BE2C (cell line): ENCODE results near the gene ELMOD1.
A peak's percentile ranks its signal among the peaks of the same experiment; 100 is the strongest.
"Not testable (repeated sequence)": the region's sequence is repeated elsewhere in the genome, so short reads cannot be mapped to it uniquely, and the experiment has no call there.

Experiments used
- DNase-seq: peaks from one replicate; pipeline ENCODE4 v3.0.0-alpha.2; 2020
- H3K27me3 ChIP-seq: fragments of 250-450 bp; sonication (Bioruptor Pico); 2 replicates; pipeline ENCODE4 v1.5.1; 2020; ENCODE audit warnings: mild to moderate bottlenecking
- H3K36me3 ChIP-seq: fragments of 250-450 bp; sonication (Bioruptor Pico); 2 replicates; pipeline ENCODE4 v1.5.1; 2020; ENCODE audit warnings: mild to moderate bottlenecking
- H3K4me1 ChIP-seq: fragments of 250-450 bp; sonication (Bioruptor Pico); 2 replicates; pipeline ENCODE4 v1.5.1; 2020
- H3K4me3 ChIP-seq: 2 replicates; pipeline ENCODE4 v1.5.1; 2011; ENCODE audit warnings: low read depth, low read length
- H3K9me3 ChIP-seq: fragments of 250-450 bp; sonication (Bioruptor Pico); 2 replicates; pipeline ENCODE4 v1.5.1; 2020
- CTCF ChIP-seq: IDR thresholded peaks from 2 replicates; pipeline ENCODE4 v1.5.1; 2012; ENCODE audit warnings: mild to moderate bottlenecking, low read depth, low read length

The ELMOD1 gene

GRCh38 chr11:107550304-107550703, 40.6 kb upstream of the ELMOD1 start:
- Histone ChIP-seq H3K36me3 (peaks cover 14% of the 10 kb centered on the region), H3K27me3 (no peaks in the 10 kb centered on the region), H3K4me1 (no peaks in the 10 kb centered on the region; the same call in 1 of the 2 replicates), H3K9me3 (no peaks in the 10 kb centered on the region), H3K4me3 (no peak overlapping the region)
- no peak for TF ChIP-seq CTCF
- no peak for DNase-seq

GRCh38 chr11:107561688-107562087, 29.3 kb upstream of the ELMOD1 start:
- no peak for TF ChIP-seq CTCF
- peaks cover 17% of the 10 kb centered on the region for H3K4me1 ChIP-seq
- no peaks in the 10 kb centered on the region for H3K27me3 ChIP-seq
- no peak for DNase-seq
- peaks cover 7% of the 10 kb centered on the region for H3K36me3 ChIP-seq
- H3K9me3 ChIP-seq = no peaks in the 10 kb centered on the region
- H3K4me3 ChIP-seq = no peak overlapping the region

- Histone ChIP-seq H3K27me3 (no peaks in the 10 kb centered on the region), H3K9me3 (no peaks in the 10 kb centered on the region), H3K4me1 (peaks cover 20% of the 10 kb centered on the region), H3K36me3 (peaks cover 7% of the 10 kb centered on the region), H3K4me3 (no peak overlapping the region)
- no peak for DNase-seq
- no peak for TF ChIP-seq CTCF
Observed at GRCh38 chr11:107562647-107563208, 28.2 kb upstream of the ELMOD1 start.

GRCh38 chr11:107563702-107564101, 27.2 kb upstream of the ELMOD1 start:
- H3K36me3 ChIP-seq = peaks cover 7% of the 10 kb centered on the region
- H3K9me3 ChIP-seq = no peaks in the 10 kb centered on the region
- peak; percentile 76 for TF ChIP-seq CTCF
- peaks cover 20% of the 10 kb centered on the region for H3K4me1 ChIP-seq
- DNase-seq = peak; percentile 50
- H3K27me3 ChIP-seq = no peaks in the 10 kb centered on the region
- H3K4me3 ChIP-seq = peak overlapping the region; percentile 92

GRCh38 chr11:107564877-107565218, 26.1 kb upstream of the ELMOD1 start:
- no peak for TF ChIP-seq CTCF
- H3K27me3 ChIP-seq = no peaks in the 10 kb centered on the region
- no peak for DNase-seq
- H3K4me1 ChIP-seq = peaks cover 20% of the 10 kb centered on the region
- no peaks in the 10 kb centered on the region for H3K9me3 ChIP-seq
- peaks cover 4% of the 10 kb centered on the region for H3K36me3 ChIP-seq
- peak overlapping the region; percentile 92 for H3K4me3 ChIP-seq

GRCh38 chr11:107565219-107565937, 25.6 kb upstream of the ELMOD1 start, which contains the start of gene ALKBH8:
ALKBH8 (minus strand) TSS chr11:107565735; CDS start chr11:107560893, 4,842 bp downstream.
- TF ChIP-seq CTCF = no peak
- peak; percentile 80 for DNase-seq
- Histone ChIP-seq H3K4me3 (peak within 1 kb of the TSS; percentile 92), H3K4me1 (peaks cover 20% of the 10 kb centered on the region), H3K27me3 (no peaks in the 10 kb centered on the region), H3K9me3 (no peaks in the 10 kb centered on the region), H3K36me3 (no peaks in the 10 kb centered on the region; the same call in 1 of the 2 replicates)

GRCh38 chr11:107565955-107566501, 24.9 kb upstream of the ELMOD1 start:
- H3K9me3 ChIP-seq, H3K27me3 ChIP-seq, H3K36me3 ChIP-seq, DNase-seq: not testable (repeated sequence)
- H3K4me3 ChIP-seq = peak overlapping the region; percentile 92
- H3K4me1 ChIP-seq = peaks cover 20% of the 10 kb centered on the region
